GM10847 (cell line): Measurements from ENCODE around the gene COMMD9.

ENCODE experiments used
- POLR2A ChIP-seq: IDR thresholded peaks from 2 replicates; pipeline ENCODE4 v1.6.1; 2011; ENCODE audit not compliant: insufficient read length; ENCODE audit errors: extremely low read depth

Gene COMMD9

DNA sequence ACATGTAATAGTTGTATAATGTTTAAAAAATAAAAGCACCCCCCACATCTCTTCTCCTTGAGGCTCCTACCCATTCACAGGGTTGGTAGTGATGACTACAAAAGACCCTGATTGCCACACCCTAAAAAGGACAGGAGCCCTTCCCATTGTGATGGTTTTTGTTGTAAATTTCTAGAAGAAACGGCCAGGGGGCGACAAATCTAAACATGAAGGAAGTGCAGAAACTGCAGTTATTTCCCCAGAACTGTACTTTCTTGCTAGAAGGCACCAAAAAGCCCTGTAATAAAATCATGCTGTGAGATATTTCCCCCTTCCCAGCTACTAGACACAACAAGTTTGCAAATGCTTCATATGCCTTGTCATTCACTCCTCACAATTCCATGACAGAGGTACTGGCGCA lies 17.7 kb upstream of the COMMD9 start:
- TF ChIP-seq POLR2A: no peak

DNA sequence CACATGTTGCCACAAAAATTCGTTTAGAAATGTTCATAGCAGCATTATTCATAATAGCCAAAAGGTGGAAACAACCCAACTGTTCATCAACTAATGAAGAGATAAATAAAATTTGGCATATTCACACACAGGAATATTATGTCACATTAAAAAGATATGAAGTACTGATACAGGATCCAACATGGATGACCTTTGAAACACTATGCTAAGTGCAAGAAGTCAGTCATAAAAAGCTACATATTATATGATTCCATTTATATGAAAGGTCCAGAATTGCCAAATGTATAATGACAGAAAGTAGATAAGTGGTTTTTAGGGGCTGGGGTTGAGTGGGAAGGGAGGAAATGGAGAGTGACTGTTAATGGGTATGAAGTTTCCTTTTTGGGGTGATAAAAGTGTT lies 15.8 kb upstream of the COMMD9 start:
- TF ChIP-seq POLR2A: no peak

DNA sequence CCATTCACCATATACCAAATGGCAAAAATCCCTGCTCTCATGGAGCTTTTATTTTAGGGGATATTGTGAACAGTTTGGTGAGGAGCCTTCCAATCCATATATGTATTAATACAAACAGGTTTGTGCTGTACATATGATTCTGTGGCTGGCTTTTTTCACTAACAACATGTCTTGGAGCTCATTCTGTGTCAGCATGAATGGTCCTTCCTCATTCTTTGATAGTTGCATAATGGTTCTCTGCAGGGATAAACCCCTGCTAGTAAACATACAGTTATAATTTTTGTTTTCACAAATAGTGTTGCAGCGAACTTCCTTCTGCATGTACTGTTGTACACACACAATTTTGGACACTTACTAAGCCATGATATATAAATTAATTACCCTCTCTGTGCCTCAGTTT lies 15.1 kb upstream of the COMMD9 start:
- TF ChIP-seq POLR2A: no peak

DNA sequence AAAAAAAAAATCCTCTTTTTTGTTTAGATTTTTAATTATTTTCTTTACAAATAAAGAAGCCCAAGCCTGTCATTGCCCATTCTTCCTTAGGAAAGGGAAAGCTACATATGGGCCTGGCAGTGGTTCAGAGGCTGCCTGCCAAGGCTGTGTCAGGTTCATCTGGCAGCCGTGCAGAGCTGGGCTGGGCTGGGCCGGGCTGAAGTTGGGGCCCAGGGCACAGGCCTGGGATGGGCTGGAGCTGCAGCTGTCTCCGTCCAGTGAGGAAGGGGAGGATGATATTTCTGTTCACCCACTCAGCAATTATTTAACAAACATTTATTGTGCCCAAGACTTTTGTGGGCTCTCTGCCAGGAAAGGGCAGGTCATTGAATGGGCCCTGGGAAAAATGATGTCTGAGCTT lies 11.4 kb upstream of the COMMD9 start:
- TF ChIP-seq POLR2A: no peak

- TF ChIP-seq POLR2A: no peak
Observed at GRCh38 chr11:36296884-36297543, 7.8 kb upstream of the COMMD9 start.

- TF ChIP-seq POLR2A: no peak
Observed at GRCh38 chr11:36295926-36296325, 6.7 kb upstream of the COMMD9 start, which contains the start of gene PRR5L. TSS of gene PRR5L (plus strand) at chr11:36296288. CDS start at chr11:36401122, 104,834 bp downstream.

DNA sequence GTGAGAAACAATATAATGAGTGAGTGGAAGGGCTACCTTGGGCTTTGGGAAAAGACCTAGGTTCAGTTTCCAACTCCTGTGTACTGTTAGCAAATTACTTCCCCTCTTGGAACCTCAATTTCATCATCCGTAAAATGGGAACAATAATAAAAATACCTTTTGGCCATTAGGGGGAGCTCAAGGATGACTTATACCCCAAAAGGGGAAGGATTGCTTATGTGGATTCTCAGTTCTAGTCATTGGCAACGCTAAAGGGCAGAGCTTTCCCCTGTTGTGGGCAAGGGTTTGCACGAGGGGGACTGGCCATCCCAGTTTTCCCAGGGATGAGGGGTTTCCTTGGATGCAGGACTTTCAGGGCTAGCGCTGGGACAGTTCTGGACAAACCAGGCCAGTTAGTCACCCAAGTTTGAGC lies 3.1 kb upstream of the COMMD9 start:
- TF ChIP-seq POLR2A: no peak

DNA sequence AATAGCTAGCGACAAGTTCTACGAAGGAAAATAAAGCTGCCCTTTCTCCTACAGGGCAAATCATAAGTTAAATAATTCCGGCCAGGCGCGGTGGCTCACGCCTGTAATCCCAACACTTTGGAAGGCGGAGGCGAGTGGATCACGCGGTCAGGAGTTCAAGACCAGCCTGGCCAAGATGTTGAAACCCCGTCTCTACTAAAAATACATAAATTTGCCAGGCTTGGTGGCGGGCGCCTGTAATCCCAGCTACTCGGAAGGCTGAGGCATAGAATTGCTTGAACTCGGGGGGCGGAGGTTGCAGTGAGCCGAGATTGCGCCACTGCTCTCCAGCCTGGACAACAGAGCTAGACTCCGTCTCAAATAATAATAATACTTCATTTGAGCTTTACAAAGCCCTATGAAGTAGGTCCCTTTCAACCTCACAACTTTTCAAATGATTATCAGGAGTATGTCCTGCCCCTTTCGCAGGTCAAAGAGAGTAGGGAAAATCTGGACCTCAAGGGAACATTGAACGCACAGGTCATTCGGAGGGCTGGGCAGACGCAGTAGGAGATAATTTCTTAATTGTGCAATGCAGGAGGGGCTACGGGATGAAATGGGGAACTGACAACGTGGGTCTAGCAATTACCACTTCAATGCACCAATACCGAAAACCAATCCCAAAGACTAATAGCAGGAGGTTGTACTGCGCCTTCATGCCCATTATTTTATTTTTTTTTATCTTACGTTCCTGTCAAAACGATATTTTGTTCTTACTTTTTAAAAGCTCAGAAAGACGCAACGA lies 590 bp downstream of the COMMD9 start:
- TF ChIP-seq POLR2A: no peak

DNA sequence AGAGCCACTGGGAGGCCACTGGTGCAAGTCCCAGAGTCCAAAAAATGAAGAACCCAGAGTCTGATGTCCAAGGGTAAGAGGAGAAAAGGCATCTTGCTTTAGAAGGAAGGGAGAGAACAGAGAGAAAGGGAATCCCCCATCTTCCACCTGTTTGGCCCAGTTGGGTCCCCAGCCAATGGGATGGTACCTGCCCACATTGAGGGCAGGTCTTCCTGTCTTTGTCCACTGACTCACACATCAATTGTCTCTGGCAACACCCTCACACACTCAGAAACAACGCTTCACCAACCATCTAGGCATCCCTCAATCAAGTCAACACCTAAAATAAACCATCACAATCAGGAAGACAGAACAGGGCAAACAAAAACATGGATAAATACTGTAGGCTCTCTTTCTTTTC lies 6.3 kb downstream of the COMMD9 start:
- no peak for TF ChIP-seq POLR2A

- no peak for TF ChIP-seq POLR2A
Observed at GRCh38 chr11:36281850-36282249, 7.4 kb downstream of the COMMD9 start.

- TF ChIP-seq POLR2A: no peak
Observed at GRCh38 chr11:36280531-36280930, 8.7 kb downstream of the COMMD9 start.

- no peak for TF ChIP-seq POLR2A
Observed at GRCh38 chr11:36278531-36279282, 10.5 kb downstream of the COMMD9 start.

GRCh38 chr11:36274414-36274813 lies 14.8 kb downstream of the COMMD9 start:
- no peak for TF ChIP-seq POLR2A

GRCh38 chr11:36273110-36273509 lies 16.1 kb downstream of the COMMD9 start:
- TF ChIP-seq POLR2A: no peak

- TF ChIP-seq POLR2A: no peak
Observed at GRCh38 chr11:36271794-36272407, 17.3 kb downstream of the COMMD9 start.

- TF ChIP-seq POLR2A: no peak
Observed at GRCh38 chr11:36270701-36271100, 18.5 kb downstream of the COMMD9 start.

DNA sequence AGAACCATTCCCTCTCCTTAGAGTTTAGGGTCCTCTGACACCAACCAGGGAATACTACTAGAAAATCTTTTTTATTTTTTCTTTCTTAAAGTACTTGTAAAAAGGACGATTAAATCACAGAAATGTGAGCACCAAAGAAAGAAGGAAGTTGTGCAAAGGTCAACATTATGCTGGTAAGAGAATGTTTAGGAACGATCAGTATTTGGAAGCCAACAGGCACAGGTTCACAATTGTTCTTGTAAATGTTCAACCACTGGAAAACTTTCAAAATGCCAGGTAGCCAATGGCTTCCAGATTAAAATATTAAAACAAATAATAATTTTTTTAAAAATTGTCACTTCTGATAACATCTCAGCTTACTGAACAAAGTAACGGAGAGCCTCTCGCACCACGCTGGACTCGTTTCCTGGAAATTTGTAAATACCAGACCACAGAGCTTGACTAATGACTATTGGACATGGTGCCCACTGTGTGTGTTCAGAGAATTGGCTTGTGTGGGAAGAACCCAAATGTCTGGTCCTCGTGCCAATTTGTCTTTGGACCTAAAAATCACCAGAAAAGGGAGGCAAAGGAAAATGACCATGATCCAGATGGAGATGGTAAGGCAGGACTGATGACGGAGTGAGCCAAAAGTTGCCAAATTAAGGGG lies 20.8 kb downstream of the COMMD9 start:
- TF ChIP-seq POLR2A: no peak
